Right hindlimb (tissue), 1 donor: ENCODE data around the gene MYO18B.
"Not testable (repeated sequence)": the region's sequence is repeated elsewhere in the genome, so short reads cannot be mapped to it uniquely, and the experiment has no call there.

Experiments used
- DNase-seq: peaks from one replicate; pipeline ENCODE4 v3.0.0-alpha.2; 2018

The MYO18B gene, protein sequence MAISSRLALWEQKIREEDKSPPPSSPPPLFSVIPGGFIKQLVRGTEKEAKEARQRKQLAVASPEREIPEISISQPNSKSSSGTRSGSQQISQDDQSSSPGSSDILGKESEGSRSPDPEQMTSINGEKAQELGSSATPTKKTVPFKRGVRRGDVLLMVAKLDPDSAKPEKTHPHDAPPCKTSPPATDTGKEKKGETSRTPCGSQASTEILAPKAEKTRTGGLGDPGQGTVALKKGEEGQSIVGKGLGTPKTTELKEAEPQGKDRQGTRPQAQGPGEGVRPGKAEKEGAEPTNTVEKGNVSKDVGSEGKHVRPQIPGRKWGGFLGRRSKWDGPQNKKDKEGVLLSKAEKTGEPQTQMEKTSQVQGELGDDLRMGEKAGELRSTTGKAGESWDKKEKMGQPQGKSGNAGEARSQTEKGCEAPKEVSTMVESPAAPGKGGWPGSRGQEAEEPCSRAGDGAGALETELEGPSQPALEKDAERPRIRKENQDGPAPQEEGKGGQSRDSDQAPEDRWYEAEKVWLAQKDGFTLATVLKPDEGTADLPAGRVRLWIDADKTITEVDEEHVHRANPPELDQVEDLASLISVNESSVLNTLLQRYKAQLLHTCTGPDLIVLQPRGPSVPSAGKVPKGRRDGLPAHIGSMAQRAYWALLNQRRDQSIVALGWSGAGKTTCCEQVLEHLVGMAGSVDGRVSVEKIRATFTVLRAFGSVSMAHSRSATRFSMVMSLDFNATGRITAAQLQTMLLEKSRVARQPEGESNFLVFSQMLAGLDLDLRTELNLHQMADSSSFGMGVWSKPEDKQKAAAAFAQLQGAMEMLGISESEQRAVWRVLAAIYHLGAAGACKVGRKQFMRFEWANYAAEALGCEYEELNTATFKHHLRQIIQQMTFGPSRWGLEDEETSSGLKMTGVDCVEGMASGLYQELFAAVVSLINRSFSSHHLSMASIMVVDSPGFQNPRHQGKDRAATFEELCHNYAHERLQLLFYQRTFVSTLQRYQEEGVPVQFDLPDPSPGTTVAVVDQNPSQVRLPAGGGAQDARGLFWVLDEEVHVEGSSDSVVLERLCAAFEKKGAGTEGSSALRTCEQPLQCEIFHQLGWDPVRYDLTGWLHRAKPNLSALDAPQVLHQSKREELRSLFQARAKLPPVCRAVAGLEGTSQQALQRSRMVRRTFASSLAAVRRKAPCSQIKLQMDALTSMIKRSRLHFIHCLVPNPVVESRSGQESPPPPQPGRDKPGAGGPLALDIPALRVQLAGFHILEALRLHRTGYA (N-terminal part only)

DNA sequence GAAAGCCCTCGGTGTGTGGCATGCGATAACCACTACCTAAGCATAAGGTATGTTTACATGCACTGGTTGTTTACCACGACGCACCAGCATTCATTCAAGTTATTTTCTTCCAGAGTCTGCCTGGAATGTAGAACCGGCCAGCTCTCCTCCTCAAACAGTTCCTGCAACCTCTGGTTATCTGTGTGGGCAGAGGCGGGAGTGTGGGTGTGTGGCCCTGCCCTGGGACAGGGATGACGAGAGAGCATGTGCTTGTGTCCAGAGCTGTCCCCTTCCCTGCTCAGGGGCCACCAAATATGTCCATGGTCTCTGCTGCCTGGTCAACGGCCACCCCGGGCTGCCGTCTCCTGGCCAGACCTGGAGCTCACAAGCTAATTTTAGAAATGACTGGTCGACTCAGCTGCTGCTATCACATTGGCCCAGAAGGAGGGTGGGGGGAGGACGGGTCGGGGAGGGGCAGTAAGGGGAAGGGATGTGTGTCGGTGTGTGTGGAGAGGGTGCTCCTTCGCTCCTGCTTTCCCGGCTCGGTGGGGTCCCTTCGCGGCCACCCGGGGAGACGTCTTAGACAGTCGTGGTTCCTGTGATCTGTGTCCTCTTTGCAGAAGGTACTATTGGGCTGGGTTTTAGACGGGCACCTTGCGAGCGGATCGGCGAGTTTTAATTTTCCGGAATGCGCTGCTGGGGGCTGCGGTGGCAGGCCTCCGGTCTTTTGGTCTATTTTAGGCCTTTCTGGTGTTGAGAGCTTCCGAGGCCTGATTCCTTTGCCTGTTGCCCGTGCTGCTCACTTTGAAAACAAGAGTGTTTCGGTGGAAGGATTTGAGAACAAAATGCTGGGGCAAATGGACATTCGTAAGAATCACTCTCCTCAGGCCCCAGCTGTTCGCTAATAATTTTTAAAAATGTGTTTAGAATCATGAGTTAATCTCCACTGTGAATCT lies at the start of gene MYO18B:
Gene MYO18B (plus strand): TSS at position 497 of the 935 bp plus-strand sequence. CDS start 18,905 bp downstream, outside the sequence.
- peak; percentile 68 for DNase-seq

DNA sequence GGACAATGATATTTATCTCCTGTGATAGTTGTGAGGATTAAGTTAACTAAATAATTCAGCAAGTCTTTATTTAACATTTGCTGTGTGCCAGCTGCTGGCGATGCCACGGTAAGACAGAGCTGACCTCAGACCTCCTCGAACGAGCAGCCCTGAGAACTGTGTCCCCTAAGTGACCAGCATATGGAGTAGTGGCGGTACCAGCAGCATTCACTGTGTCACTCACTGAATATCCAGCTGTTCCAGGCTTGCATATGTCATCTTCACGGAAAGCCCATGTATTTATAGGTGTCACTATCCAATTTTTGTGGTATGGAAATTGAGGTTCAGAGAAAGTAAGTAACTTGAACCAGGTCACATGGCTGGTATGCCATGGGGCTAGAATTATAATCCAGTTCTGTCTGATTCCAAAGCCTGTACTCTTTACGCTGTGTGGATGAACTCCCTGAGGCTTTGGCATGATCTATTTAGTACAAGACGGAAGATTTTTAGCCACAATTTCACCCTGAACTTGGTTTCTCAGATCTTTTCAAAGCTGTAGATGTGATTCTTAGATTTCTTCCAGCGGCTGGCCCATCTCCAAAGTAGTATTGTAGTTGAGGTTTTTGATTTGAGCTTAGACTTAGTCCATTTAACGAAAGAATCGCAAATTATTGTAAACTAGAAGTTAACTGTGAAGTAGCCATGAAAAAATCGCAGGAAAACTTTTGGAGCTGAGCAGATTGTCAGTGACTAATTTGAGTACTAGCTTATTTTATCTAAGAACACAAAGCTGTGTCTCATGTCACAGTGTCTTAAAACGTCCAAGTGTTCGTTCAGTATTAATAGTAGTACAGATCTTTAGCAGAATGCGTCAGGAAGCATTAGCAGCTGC lies 49.4 kb upstream of the MYO18B start:
- DNase-seq, result no peak

DNA sequence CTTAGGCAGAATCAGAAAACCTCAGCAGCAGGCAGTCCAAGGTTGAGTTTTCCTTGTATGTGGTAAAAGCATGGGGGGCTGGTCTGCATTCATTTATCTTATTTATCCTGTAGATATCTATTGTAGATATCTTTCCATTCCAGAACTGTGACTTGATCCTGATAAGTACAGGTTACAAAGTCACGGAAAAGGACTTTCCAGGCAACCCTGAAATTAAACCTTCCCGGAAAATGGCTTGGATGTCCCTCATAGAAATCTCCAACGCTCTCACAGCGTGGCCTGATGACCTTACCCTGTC lies 48.8 kb upstream of the MYO18B start:
- no peak for DNase-seq

DNA sequence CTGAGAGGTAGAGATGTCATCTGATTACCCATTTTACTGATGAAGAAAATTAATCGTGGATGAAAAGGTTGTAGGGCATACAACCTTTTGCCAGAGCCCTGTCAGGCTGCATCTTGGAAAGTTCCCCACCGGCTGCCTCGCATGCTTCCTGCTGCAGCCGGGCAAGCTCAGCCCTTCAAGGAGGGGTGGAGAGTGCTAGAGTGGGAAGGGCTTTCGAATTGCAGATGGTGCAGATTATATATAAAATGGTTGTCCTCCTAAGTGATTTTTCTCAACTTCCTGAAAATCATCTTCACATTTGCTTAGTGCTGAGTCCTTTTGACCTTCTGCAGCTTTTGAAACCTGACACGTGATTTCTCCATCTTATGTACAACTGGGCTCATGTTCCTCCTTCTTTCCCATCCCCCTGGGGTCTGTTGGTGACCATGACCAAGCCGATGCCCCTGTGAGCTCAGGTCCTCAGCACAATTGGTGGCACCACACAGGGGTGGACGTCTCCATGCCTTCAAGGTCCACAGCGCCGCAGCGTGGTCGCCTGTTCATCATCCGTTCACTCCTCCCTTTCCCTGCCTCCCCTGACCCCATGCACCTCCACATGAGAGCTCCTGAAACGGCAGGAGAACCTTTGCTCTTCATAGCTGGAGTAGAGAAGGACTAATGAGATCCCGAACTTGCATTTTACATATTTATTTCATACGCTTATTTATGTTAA lies 47.6 kb upstream of the MYO18B start:
- DNase-seq, result no peak

DNA sequence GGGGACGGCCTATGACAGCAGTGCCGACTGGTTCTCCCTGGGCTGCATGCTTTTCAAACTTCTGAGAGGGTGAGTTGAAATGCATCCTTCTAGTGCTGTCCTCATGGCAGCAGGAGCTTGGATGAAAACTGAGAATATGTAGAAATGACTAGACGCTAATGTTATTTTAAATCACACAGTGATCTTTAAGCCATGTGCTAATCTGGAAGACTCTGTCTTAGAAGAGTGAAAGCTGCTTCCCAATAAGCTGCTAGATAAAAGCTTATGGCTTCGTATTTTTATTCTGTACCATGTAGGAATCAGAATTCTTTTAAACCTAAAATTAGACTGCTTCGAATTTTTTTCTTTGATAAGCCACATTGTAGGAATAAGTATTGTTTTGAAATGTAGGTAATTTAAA lies 46.8 kb upstream of the MYO18B start:
- no peak for DNase-seq

DNA sequence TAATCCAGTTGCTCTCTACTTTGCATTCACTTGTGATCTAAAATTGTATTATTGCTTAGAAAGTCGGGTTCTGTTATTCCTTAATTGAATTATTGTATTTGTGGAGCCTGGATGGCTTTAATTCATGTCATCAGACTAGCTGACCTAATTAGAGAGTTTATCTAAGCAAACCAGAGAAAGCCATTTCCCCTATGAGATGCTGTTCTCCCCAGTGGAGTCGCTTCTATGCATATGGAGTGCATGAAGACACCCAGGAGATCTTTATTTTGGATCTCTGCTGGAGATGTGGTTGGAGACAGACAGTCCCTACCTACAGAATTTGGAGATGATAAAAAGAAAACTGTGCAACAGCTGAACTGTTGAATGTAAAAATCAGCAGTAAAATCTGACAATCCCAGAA lies 45.2 kb upstream of the MYO18B start:
- no peak for DNase-seq

DNA sequence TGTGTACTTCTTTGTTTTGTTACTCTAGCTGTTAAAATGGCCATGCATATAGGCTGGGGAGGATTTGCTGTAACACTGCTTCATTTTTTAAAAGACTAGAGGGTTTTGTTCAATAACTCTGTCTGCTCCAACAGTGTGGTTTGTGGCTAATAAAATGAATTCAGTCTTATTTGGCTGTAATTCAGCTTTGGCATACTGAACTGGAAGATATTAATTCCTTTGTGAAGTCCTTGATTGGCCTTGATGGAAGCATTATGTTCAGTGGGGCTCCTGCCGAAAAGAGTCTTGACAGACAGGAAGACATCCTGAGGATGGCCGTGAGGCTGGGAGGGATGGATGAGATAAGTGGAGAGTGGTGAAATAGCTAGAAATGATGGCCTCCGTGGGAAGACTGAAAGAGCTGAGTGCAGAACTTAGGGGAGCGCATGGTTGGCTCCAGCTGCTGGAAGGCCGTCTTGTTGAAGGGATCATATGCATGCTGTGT lies 44.8 kb upstream of the MYO18B start:
- peak; percentile 58 for DNase-seq

DNA sequence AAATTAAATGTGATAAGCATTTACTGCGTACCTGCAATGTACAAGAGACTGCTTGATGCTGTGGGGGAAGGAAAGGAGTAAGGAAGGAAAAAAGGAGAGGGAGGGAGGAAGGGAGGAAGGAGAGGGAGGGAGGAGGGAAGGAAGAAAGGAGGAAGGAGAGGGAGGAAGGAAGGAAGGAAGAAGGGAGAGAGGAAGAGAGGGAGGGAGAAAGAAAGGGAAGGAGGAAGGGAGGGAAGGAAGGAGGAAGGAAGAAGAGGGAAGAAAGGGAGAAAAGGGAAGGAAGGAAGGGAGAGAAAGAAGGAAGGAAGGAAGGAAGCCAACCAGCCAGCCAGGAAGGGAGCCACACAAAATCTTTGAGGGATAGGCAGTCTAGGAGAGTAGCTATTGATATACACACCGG lies 44.0 kb upstream of the MYO18B start:
- DNase-seq, result no peak

DNA sequence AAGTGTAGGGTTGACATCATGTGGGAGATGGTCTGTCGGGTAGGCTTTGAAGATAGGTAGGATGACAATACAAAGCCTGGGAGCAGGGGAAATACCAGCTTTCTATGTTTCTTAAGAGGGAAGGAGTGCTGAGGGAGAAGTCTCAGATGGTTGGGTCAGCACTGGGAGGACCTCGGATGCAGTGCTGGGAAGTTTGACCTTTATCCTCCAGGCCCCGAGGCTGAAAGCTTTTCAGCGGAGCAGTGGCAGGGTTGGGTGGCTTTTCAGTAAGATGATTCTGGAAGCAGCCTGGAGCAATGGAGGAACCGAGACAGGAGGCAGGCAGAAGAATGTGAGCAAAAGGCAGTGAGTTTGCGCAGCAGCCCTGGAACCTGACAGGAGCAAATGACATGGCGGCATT lies 43.5 kb upstream of the MYO18B start:
- no peak for DNase-seq

DNA sequence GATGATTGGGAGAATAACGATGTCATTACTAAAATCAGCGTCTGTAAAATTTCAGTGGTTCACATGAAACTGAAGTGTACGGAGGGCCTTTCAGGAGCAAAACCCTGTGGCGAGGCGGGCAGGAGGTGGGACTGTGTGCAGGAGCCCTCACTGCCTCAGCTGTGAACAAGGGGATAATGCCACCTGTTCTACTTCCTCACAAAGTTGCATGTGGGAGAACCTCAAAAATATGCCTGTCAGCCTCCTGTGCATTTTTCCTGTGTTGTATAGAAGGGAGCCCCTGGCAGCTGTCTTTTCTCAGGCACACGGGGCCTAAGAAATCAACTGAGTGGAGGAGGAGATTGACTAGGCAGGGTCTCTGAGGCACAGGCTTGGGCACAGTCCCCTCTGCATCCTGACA lies 43.0 kb upstream of the MYO18B start:
- DNase-seq, result no peak

DNA sequence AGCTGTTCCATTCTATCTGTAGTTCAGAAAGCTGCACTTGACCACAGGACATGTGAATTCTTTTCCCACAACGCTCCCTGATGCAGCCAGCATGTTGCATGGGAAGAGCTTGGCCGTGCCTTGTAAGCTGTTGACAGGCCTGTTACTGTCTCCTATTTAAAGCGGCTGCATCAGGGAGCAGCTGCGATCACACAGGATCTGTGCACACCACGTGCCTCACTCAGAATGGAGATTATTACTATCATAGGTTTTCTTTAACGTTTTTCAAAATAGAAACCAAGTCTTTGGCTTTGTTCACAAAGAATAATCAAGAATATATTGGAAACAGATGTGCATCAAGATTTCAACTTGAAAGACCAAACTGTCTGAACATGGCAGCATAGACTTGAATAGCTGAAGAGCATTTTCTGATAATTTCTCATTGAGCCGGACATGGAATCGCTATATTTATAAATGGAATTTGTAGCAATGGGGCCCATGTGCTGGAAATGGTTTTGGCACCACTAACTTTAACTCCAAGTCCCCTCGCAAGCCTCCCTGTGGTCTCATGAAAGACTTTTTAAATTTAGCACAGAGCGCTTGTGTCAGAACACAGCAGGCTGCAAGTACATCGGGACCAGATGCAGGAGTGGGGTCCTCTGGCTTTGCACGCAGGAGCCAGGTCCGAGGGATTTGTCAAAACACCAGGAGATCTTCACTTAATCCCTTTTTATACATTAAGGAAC lies 40.8 kb upstream of the MYO18B start:
- peak; percentile 91 for DNase-seq

DNA sequence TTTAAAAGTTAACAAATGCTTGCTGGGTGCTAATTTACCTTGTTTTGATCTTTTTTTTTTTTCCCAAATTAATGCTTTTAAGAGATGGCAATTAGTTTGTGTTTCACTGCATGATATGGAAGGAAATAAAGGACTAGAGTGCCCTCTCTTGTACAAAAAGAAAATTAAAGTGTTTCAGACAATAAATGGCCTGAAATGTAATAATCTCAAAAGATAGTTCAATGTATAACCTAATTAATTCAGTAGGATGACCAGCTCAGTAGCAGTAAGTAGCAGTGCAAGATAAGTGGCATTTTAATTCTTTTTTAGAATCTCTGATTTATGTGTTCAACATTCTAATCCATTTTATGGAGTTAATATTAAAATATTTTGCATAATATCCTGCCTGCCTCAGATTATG lies 39.9 kb upstream of the MYO18B start:
- DNase-seq, result no peak

DNA sequence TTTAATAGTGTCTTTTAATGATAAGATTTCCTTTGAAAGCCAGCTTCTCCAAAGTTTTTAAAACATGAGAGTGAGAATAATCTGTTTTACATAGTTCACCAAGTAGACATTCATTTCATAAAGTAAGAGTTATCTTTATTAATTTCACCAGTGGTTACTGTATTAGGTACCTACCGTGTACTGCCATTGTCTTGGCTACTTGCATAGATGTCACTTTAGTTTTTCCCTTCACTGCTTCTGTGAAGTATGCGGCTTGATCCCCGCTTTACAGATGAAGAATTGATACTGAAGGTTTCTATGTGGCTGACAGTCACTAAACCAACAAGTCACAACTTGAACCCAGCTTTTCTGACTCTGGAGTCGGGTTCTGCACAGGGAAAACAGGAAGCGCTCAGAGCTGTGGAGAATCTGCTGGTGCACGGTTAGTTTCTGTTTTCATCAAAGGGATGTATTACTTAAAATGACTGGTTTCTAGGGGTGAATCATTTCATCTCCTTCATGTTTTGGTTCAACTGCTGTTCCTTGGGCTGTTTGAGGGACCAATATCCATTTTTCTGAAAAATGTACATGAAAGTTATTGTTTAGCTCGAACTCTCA lies 39.3 kb upstream of the MYO18B start:
- DNase-seq, result no peak

DNA sequence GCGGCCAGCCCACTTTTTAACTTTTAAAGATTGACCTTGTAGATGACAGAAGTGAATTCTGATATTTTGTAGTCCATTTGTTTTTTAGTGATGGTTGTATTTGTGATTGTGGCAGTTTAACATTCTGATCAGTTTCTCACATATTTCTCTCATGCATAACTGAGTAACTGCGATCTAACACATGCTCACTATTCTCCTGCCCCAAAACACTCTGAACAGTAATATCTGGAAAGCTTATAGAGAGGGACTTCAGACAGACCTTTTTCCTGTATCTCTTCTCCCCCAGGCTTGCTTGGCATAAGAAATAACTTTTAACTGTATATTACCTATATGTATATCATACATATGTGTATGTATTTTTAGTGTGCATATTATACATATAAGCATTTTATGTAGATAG lies 37.3 kb upstream of the MYO18B start:
- DNase-seq, result no peak

DNA sequence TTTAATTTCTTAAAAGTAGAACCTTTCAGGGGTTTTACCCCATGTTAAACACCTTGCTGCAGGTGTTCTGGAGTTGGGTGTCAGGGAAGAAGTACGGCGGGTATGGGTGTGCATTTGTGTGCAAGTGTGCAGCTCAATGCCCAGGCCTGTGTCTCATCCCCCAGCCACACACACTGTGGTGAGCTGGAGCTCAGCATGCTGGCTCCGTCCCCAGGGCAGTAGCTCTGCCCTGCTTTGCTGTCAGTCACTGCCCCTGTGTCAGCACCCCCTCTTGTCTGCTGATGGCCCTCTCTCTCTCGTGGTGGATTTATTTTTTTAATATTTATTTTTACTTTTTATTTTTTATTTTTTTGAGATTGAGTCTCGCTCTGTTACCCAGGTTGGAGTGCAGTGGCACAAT lies 35.8 kb upstream of the MYO18B start:
- no peak for DNase-seq

DNA sequence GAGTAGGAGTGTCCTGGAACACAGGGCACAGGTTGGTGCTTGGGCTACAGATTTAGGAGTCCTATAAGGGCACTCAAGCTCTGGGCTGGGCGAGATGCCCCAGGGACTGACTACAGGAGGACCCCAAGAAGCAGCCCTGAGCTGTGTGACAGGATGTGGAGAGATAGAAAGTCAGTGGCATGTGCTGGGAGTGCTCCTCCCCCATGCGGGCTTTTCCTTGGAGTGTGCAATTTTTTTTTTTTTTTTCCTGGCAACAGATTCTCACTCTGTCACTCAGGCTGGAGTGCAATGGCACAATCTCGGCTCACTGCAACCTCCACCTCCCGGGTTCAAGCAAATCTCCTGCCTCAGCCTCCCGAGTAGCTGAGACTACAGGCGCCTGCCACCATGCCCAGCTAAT lies 33.6 kb upstream of the MYO18B start:
- not testable (repeated sequence) for DNase-seq

DNA sequence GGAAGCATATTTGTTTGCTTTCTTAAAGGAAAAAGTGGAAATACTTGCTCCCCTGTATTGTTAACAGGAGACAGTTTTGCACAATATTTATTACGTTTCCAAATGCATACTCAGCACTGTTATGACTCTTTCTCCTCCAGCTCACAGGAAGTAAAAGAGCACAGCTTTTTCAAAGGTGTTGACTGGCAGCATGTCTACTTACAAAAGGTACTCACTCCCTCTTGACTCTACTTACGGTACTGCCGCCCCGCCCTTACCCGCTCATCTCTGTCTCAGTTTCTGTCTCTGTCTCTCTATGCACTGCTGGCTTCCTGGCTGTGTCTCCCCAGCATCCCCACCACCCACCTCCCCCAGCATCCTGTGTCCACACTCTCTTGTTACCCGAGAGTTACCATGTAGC lies 32.2 kb upstream of the MYO18B start:
- no peak for DNase-seq

DNA sequence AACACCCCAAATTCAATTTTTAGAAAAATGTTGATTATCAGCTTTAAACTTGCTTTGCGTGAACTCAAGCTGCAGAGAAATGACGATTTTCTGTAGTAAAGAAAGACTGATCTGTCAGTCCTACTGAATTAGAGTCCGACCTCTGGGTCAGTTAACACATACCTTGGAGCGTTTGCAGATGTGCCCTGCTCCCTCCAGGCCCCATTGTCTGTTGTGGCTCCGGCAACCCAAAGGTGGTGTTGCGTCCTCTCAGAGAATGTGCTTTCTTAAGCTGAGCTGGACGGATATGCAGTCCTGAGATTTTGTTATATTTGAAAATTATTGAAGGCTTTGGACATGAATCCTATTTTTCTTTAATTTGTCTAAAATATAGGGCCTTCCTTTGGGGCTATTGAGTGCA lies 31.5 kb upstream of the MYO18B start:
- no peak for DNase-seq

DNA sequence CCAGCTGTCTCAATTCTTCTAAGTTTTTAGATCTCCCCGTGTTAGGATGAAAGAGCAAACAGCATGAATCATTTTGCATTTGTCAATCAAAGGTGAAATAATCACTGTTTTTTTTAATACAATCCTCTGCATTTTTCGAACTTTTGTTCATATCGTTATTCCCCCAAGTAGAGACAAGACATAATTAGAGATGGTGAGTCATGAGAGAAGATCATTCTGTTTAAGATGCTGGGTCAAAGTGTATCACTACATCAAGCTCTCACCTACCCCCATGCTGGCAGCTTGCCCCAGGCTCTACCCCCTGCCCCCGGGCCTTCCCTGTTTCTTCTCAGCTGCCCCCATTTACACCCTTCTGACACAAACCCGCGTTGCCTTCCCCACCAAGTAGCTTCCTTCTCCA lies 30.5 kb upstream of the MYO18B start:
- DNase-seq, result no peak
